ENCODE results near the gene SEPTIN7.

GRCh38 chr7:35787925-35788324 is 12.9 kb upstream of the SEPTIN7 start:
- TF ChIP-seq EZH2phosphoT487 (IDR thresholded peaks at IDR 0.05; ENCODE audit: low read depth) (no peak), CTCF (IDR thresholded peaks at IDR 0.05; ENCODE audit: low read depth, low read length) (no peak)

Data from OCI-LY3 (cell line).